Bronchial epithelial cell (primary cell): Measurements from ENCODE around the gene DMAP1. TPM values are rescaled to one million over a fixed set of nuclear protein-coding genes. Genes with fewer than 3 reads are reported as not detected.

ENCODE experiments used
- DNase-seq: peaks from one replicate; pipeline ENCODE4 v3.0.0-alpha.2; 2010; ENCODE audit warnings: low read depth
- FAIRE-seq: peaks from 2 replicates; lab custom pipeline; 2011; peaks lifted over from hg19 to GRCh38; lab: Jason Lieb, UNC
- H3K27me3 ChIP-seq: 2 replicates; pipeline ENCODE4 v1.5.1; 2011; ENCODE audit warnings: low read length; ENCODE audit not compliant: control insufficient read depth, insufficient read depth
- H3K36me3 ChIP-seq: 2 replicates; pipeline ENCODE4 v1.5.1; 2011; ENCODE audit warnings: low read length; ENCODE audit not compliant: control insufficient read depth, insufficient read depth
- H3K4me3 ChIP-seq: 2 replicates; pipeline ENCODE4 v1.5.1; 2011; ENCODE audit warnings: mild to moderate bottlenecking, low read depth, low read length, control low read depth
- total RNA-seq: library from RNA; depleted of rRNA; stranded (reverse); fragments of >200 nt; gene quantifications from 2 replicates; pipeline ENCODE4 v1.2.1, GENCODE V29; 2014
- TF ChIP-seq, protein P1 (sequence below): IDR thresholded peaks from 2 replicates; pipeline ENCODE4 v1.5.1; 2011; ENCODE audit warnings: mild to moderate bottlenecking, moderate library complexity, low read length, control low read depth, inconsistent platforms; ENCODE audit not compliant: insufficient read depth, severe bottlenecking

The DMAP1 gene
- total RNA-seq, 1 donor from 2014 or later, result 21.9 TPM

DNA sequence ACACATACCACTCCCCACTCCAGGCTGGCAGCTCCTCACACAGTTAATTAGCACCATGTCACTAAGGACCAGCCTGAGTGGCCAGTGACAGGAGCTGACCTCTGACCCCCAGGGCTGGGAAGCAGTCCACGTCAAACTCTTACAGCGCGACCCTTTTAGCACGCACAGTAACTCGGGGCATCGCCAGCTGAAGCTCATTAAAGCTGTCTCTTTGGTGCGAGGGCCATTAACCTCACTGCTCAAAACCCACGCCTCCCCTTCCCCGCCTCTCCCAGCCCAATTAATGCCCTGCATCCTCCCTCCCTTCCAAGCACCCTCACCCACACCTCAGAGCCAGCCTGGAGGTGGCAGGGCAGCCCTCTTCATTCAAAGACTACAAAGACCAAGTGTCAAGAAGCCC, 31.7 kb downstream of the DMAP1 start:
- DNase-seq (no peak), FAIRE-seq (no peak)
- H3K27me3 ChIP-seq, result no peaks in the 10 kb centered on the region
- peaks cover 5% of the 10 kb centered on the region for H3K36me3 ChIP-seq
- TF ChIP-seq, protein P1, sequence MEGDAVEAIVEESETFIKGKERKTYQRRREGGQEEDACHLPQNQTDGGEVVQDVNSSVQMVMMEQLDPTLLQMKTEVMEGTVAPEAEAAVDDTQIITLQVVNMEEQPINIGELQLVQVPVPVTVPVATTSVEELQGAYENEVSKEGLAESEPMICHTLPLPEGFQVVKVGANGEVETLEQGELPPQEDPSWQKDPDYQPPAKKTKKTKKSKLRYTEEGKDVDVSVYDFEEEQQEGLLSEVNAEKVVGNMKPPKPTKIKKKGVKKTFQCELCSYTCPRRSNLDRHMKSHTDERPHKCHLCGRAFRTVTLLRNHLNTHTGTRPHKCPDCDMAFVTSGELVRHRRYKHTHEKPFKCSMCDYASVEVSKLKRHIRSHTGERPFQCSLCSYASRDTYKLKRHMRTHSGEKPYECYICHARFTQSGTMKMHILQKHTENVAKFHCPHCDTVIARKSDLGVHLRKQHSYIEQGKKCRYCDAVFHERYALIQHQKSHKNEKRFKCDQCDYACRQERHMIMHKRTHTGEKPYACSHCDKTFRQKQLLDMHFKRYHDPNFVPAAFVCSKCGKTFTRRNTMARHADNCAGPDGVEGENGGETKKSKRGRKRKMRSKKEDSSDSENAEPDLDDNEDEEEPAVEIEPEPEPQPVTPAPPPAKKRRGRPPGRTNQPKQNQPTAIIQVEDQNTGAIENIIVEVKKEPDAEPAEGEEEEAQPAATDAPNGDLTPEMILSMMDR, result no peak
- H3K4me3 ChIP-seq, result no peak overlapping the region

DNA sequence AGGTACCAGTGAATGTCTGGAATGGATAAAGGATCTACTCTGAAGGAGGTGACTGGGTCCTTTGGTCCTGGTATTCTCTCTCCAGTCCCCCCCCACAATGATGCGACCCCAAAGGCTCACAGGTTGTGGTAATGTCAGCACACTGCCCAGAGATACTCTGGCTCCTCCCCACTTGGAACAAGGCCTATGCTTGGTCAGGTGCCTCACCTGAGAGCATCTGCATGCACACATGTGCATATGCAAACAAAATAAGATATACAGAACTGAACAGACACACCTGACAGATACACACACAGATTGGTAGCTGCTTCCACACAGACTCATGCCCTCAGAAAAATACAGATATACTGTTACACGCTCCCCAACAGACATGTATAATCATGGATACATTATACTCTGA, 33.5 kb downstream of the DMAP1 start:
- no peaks in the 10 kb centered on the region for H3K27me3 ChIP-seq
- H3K4me3 ChIP-seq, result no peak overlapping the region
- TF ChIP-seq, protein P1, result no peak
- H3K36me3 ChIP-seq, result peaks cover 8% of the 10 kb centered on the region
- FAIRE-seq, result no peak
- DNase-seq, result no peak

DNA sequence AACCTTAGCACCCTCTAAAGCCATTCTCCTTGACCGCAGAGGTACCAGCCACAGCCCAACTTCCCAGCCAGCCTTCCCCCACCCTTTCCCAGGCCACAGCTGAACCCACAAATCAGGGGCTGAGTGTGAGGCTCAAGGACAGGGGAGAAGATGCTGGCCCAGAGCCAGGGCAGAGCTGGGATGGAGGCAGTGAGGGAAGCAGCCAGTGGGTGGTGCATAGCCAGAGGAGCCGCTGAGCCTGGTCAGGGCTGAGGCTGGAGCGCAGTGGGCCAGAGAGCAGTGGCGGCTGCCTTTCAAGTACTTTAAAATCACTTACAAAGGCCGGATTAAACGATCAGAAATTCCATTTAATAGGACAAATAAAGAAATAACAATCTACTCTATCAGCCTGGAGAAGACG, 36.3 kb downstream of the DMAP1 start:
- no peak overlapping the region for H3K4me3 ChIP-seq
- DNase-seq (no peak), FAIRE-seq (no peak)
- TF ChIP-seq, protein P1, result no peak
- peaks cover 8% of the 10 kb centered on the region for H3K36me3 ChIP-seq
- no peaks in the 10 kb centered on the region for H3K27me3 ChIP-seq

DNA sequence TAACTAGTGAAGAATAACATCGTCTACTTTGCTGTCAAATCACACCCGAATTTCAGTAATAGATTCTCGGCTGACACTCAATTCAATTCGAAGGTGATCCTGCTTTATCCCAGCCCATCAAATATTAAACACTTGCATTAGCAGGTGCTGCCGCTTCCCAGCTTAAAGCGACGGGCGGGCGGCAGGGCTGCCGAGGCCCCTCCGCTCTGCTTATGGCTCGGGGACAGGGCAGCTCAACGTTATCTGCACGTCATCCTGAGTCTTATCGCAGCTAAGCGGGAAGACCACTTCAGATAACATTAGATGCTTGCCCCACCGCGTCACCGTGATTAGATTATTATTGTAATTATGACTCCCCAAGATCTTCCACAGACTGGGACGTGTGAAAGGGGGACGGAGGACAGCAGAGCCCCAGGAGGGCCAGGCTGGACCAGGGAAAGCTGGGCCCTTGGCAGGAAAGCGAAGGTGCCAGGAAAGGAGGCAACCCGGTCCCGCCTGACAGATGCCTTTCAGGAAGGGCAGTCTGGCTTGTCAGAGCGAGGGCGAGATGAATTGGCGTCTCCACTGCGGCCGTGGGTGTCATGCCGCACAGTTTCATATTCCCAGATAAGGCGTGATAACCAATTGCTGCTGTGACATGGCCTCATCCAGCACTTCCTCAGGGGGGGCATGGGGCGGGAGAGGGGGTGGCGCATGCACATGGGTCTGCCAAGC, 37.0 kb downstream of the DMAP1 start:
- H3K36me3 ChIP-seq, result peaks cover 8% of the 10 kb centered on the region
- TF ChIP-seq, protein P1, result no peak
- no peak overlapping the region for H3K4me3 ChIP-seq
- DNase-seq, result no peak
- no peak for FAIRE-seq
- H3K27me3 ChIP-seq, result no peaks in the 10 kb centered on the region

DNA sequence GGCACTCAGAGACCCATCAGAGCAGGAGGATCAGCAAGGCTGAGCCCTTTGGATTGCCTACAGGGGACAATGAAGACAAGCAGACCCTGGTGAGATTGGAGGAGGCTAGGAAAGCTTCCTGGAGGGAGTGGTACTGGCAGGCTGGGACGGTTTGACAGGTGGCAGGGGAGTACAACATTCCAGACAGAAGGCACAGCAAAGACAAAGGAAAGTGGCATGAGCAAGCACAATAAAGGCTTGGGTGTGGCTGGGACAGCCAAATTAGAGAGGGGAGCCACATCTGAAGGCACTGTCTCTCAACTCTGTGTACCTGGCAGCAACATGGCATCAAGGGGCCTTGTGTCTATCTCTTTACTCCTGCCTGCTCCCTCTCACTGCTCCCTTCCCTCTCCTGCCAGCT, 38.2 kb downstream of the DMAP1 start:
- H3K27me3 ChIP-seq, result no peaks in the 10 kb centered on the region
- H3K36me3 ChIP-seq, result peaks cover 8% of the 10 kb centered on the region
- no peak overlapping the region for H3K4me3 ChIP-seq
- FAIRE-seq (no peak), DNase-seq (no peak)
- TF ChIP-seq, protein P1, result no peak

DNA sequence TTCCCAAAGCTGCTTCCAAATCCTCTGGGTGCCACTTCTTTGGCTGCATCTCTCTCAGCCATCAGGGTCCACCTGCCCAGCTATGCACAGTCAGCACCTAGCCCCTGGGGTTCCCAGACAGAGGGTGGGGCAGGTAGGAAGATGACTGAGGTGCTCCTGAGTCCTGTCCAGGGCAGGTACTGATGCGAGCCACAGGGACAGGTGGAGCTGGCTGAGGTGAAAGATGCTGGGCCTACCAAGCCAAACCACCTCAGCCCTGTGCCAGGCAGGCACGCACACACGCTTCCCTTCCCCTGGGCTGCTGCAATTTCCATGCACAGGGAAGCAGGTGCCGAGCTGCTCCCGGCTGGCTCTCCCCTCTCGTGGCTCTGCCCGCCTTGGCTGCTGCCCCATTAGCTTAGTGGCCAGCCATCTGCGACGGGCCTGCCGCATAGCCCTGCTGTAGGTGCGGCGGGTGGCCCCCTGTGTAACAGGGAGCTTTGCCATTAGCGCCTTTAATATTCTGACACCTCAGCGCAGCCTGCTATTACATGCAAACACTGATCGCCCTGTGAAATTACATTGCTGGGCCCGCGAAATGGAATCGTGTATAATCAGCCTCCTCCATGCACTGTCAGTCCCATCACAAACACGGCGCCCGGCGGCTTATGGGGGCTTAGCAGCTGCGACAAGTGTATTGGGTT, 38.9 kb downstream of the DMAP1 start:
- DNase-seq (no peak), FAIRE-seq (peak; percentile 60)
- Histone ChIP-seq H3K36me3 (peaks cover 10% of the 10 kb centered on the region), H3K4me3 (no peak overlapping the region), H3K27me3 (no peaks in the 10 kb centered on the region)
- TF ChIP-seq, protein P1, result no peak
